Measurements from ENCODE around the gene SFI1.

SFI1 gene

DNA sequence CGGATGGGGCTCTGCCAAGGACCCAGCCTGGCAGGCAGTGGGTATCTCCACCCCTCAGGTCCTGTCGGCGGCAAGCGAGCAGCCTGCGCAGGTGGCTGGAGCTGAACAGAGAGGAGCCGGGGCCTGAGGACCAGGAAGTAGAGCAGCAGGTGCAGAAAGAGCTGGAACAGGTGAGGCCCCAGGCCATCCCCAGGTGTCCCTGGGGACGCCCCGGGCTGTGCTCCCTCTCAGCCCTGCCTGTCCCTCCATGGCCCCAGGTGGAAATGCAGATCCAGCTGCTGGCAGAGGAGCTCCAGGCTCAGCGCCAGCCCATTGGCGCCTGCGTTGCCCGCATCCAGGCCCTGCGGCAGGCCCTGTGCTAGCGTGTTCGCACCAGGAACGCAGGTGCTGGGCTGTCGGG lies 121.7 kb downstream of the SFI1 start:
- no peak for DNase-seq

DNA sequence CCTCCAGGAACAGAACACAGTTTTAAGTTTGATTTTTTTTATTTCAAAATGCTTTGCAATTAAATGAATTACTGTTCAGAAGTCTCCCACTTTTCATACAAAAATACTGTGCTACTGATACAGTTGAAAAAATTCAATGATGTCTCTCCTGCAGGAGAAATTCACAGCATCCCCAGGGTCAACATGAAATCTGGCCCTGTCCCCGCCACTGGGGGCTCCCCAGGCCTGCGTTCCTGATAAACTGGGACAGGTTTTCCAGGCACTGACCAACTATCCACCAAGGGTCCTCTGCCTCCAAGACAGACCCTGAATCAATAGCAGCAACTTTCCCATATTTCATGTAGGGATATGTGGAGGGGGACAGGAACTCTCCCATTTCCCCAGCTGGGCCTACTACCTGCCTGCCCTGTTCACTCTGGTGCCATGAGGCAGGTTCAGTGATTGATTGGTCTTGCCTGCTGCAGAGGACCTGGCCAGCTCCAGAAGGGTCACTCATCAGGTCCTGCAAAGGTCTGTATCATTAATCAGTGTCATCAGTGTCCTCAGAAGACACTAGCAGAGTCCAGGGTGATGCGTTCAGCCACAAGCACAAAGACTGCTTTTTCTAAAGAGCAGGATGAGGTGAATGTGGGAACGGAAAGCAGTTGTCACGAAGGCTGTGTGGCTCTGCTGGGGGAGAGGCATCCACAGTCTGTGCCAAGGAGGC lies 122.3 kb downstream of the SFI1 start:
- no peak for DNase-seq

DNA sequence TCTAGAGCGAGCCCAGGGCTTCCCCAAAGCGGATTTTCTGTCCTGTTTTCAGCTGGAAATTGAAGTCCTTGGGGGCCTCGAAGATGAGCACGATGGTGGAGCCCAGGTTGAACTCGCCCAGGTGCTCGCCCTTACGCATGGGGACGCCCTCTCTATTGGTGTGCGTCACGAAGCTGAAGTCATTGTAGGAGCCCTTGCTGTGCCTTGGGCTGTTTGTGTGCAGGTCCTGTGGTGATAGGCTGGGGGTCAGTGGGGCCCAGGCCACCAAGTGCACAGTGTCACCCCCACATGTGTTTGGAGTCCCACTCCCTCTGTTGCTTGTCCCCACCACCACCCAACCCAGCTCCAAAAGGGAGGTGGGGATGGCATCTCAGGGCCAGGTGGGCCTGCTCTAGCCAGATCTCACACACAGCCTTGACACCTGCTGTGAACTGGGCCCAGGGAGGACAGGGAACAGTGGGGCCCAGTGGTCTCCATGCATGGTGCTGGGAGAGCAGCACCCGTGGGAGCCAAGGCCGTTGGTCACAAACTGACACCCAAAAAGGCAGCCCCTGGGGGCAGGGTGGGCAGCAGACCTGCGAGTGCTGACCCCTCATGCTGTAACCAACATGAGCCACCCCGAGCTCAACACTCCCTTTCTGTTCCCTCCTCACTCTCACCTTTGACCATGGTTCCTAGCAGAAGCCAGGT lies 123.4 kb downstream of the SFI1 start:
- DNase-seq = no peak

DNA sequence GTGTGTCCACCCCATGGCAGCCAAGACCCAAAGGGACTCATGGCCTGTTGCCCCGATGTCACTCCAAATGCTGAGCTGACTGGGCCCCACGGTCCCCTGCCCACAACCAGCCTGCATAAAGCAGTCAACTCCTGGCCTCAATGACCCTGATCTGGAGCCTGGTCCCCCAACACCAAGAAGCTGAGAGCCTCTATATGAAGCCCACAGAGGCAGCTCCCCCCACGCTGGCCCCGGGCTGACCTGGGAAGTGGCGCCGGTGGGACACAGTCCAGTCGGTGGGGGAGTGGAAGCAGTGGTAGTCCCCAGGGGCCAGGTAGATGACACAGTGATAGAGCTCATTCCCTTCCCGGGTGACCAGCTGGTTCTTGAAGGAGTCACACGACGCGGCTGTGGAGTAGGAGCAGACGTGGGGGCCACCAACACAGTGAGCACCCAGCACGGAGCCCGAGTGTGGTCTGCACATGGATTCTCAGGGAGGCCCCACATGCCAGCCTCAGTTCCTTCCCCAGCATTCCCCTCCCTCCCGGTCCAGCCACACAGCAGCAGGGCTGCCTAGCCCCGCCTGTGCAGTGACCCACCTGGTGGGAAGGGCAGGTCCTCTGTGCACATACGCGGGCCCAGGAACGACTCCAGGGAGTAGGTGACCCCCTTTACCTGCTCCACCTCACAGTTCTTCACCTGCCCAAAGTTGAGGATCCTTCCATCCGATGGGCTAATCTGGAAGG lies 124.6 kb downstream of the SFI1 start:
- DNase-seq = no peak

DNA sequence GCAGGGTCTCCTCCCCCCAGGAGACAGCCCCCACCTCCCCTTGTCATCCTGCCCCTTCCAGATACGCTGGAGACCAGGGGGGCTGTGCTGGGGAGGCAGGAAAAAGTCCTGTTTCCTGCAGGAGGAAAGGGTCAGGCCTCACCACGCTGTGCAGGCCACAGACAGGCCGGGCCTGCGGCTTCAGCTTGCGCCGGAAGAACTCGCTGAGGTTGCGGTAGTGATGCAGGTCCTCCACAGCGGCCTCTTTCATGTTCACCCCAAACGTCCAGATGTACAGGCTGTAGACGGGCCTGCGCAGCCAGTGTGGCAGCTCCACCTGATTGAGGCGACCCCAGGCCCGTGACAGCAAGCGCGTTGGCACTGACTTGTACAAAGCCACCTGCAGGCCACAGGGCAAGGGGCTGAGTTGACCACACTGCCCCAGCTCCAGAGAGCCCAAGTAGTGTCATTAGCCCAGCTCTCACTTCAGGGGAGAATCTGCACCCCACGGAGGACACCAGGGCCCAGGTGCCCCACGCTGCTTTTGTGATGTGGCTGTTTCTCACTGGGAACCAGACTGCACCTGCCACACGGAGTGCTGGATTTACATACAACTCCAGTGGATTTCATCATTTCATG lies 125.3 kb downstream of the SFI1 start:
- no peak for DNase-seq

DNA sequence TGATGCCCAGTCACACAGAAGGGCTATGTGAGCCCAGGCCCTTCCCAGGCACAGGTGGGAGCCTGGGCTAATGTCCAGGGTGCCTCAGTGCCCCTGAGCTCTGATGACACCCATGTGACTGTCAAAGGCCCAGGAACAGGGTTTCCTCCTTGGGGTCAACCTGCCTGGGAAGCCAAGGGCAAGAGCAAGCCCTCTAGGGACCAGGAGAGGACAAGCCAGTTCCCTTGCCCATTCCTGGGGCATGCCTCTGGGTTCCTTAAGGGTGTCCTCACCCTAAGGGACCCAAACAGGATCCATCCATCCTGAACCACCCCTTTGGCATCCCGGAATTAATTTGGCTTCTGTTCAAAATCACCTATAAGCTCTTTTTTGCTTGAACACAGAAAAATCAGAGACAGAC lies 126.6 kb downstream of the SFI1 start:
- DNase-seq = no peak

DNA sequence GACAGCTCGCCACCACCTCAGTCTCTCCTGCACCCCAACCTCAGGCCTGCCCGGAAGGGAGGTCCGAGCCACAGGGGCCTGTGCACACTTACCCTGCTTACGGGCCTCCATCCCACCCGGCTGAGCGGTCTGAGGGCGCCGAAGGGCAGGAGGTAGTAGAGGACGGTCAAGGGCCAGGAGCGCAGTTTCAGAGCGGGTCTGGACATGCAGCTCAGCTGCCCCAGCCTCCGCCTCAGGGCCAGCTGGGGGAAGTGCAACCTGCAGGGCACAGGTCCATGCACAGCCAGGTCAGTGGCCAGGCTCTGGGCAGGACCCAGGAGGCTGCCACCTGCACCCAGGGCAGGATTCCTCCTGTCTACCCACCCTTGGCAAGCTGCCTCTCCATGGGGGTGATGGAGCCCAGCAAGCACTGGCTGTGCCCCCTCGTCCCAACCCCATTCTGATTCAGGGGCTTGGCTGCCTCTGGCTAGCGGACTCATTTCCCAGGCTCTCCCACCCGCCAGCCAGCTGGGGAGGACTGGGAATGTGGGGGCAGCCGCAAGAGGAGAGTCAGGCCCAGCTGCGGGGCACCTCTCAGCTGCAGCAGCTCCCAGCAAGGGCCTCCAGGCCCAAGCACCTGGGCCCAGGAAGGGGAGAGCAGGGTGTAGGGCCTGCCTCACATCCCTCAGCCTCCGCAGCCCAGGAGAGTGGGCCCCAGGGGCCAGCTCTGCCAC lies 127.4 kb downstream of the SFI1 start:
- DNase-seq = no peak

DNA sequence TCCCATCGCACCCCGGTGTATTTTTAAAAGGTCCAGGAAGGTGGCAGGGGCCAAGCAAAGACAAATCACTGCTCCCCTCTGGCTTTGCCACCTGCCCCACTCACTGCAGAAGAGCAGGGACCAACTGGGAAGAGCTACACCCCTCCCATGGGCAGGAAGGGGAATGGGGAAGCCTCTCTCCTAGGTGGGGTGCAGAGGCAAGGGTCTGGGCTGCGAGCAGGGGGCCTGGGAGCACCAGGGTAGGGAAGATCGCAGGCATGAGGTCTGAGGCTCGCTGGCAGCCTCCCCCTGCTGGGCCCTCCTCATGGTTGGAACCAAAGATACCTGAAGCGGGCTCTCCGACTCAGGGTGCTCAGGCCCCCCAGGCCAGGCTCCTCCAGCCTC lies 128.9 kb downstream of the SFI1 start:
- no peak for DNase-seq

DNA sequence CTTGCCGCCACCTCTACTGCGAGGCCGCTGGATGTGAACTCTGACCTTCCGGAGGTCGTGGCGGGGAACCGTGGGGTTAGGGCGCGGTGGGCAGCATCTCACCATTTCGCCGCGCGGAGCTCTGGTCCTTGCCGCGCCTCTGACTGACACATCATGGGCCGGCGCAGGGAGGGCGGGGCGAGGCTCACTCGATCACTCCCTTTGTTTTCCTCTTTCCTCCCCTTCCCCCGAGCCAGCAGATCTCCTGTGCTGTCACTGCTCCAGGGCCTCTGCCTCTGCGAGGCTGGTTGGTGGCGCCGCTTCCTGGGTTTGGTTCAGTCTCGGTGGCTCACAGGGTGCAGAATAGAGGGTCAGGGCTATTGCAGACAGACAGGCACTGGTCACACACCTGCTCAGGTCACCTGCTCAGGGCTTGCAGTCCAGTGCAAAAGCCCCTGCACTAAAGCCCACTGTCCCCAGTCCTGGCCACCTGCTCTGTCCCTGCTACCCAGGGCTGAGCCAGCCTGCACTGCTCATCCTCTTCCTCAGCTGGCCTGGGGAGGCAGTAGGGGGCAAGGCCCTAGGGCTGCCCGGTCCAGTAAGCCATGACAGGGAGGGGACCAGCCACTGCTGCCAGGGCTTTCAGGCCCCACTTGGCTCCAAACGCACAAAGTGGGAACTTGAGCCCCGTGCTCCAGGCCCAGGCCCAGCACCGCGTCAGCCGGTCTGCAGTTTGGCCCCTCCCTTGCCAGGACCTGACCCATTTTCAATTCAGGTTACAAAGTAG lies 129.5 kb downstream of the SFI1 start:
- DNase-seq = no peak

DNA sequence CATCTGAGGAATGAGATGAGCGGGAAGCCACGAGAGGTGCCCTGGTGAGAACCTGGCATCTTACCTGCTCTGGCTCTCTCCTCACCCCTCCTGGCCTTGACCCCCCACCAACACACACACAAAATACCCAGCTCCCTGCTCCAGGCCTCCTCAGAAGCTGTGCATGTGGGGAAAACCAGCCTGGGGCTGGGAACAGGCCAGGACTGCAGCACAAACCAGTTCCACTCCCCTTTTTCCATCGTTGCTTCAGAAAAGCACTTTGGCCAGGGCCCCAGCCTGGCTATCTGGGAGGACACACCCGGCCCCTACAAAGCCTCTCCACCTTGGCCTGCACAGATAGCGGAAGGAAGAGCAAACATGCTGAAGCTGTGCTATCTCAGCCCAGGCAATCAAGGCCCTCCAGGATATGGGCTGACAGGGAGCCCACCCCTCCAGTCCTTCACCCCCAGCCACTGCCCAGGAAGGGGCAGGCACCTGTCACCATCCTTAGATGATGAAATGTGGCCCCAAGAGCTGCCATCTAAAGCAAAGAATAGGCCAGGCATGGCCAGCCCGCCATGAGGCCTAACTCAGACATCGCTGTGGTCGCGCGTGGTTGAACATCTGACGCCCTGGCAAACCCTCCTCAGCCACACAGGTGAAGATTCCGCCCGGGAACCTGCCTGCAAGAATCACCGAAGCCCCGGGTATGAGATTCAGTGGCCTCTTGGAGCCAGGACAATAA lies 130.3 kb downstream of the SFI1 start:
- DNase-seq = no peak

DNA sequence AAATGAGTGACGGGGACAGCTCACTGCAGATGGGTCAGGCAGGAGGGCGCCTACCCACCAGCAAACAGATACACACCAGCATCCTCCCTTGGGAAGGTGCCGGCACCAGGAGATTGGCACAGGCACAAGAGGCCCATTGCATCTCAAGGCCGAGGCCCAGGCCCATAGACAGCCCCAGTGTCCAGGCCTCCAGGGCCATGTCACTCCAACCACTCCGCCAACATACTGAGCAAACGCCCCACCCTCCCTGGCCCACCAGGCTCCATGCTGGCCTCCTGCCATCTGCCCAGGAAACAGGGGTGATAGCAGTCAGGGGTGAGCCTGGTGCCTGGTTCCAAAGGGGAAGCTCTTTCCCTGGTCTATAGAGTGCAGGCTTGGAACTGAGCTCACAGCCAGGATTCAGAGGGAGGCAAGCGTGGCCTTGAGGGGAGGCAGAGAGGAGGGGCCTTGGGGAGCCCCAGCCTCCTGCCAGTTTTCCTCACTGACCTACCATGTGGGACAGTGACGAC lies 130.9 kb downstream of the SFI1 start:
- DNase-seq = no peak

DNA sequence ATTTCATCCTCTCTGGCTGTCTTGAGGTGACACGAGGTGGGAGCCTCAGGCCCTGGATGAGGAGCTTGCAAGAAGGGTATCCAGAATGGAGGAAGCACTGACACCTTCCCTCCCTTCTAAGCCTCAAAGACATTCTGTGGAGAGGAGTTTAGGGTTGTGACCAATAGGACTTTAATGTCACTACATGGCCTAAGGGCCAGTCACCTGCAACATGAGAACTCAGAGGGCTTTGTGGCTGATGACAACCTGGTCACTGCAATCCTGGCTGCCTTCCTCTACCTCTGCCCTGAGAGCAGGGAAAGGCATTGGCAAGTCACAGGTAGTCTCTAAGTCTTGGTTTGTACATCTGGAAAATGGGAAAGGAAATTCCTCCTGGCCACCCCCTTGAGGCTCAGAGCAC lies 132.0 kb downstream of the SFI1 start:
- DNase-seq = no peak

DNA sequence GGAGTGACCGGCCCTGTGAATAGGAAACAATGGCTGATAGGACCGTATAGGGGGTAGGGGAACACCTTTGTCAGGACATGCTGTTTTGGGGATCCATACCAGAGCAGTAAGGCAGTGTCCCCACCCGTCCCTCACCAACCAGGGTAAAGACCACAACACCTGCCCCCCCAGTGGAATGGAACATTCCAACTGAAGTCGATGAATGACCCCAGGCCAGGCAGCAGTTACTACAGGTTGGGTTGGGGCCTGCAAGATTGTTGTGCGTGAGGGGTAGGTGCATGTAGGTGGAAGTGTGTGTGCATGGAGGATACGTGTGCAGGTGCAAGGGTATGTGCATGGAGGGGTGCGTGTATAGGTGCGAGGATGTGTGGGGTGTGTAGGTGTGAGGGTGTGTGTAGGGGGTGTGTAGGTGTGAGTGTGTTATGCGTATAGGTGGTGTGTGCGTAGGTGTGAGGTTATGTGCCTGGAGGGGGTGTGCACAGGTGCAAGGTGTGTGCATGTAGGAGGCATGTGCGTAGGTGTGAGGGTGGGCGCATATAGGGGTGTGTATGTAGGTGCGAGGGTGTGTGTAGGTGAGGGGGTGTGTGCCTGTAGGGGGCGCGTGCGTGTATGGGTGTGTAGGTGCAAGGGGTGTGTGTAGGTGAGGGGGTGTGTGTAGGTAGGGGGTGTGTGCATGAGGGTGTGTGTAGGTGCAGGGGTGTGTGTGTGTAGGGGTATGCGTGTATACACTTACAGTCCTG lies 132.8 kb downstream of the SFI1 start:
- peak; percentile 29 for DNase-seq

DNA sequence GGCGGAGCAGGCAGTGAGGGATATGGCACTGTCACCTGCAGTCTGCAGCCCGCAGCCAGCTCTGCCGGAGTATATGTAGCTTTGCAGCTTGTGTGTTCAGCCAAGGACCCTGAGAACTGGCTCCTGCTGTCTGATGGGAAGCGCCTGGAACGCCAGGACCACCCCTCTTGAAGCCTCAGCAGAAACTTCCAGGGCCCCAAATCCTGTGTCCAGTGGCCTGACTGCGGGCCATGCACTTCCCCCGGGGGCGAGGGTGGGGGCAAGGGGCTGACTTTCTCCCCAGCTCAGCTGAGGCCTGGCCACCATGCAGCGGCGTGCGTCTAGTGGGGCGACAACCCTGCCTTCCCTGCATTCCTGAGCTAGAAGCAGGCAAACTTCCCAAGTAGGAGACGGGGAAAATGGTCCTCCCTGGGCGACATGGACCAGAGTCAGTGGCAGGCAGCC lies 133.4 kb downstream of the SFI1 start:
- DNase-seq = no peak

DNA sequence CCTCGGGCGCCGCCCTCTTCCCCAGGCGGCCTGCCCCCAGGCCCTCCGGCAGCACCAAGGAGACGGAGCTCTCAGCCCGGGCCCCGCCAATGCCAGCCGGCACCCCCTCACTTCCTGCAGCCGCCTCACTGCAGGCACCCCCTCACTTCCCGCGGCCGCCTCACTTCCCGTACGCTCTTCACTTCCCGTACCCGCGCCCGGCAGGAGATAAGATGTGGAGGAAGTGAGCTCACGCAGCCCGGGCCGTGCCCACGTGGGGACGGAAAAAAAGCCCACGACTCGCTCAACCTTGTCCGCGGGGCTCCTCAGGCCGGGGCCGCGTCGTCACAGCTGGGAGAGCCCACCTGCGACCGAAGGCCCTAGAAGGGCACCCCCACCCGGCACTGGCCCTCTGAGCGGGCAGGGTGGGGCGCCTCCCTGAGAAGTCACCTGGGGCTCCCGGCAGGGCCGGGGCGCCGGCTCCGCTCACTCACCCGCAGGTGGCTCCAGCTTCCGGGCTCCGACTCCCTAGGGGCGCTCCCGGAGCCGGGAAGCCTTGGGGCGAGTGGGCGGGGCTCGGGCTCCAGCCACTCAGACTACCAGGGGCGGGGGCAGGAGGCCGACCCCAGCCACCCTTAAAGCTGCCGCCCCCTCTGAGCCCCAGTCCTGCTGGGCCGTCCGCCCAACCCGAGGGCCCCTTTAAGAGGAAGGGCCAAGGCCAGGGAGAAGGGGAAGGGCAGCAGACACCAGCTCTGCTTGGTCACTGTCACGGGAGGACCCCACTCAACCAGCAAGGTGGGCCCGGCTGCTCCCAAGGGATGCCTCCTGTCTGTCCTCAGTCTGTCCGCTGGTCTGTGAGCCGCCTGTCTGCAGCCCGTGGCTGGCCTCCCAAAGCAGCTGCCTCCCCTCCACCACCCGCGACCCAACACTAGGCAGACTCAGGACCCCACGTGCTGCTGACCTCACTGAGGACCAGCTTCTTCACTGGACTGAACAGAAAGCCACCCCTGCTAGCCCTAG lies 134.3 kb downstream of the SFI1 start:
- DNase-seq = peak; percentile 93

DNA sequence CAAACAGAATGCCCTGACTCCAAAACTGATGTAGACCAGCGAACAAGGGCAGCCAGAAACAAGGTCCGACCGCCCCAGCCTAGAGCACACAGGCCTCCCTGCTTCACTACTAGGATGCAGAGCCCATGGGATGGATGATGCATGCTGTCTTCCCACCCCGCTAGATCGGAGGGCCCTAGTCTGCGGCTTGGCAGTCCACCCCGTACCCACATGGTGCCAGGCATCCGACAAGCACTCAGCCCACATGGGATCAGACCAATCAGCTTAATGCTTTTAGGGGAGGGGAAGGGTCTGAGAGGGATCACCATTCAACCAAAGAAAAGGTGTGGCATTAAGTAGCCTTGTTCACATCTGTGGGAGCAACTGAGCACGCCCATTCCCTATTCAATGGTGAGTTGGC lies 135.1 kb downstream of the SFI1 start:
- DNase-seq = no peak

DNA sequence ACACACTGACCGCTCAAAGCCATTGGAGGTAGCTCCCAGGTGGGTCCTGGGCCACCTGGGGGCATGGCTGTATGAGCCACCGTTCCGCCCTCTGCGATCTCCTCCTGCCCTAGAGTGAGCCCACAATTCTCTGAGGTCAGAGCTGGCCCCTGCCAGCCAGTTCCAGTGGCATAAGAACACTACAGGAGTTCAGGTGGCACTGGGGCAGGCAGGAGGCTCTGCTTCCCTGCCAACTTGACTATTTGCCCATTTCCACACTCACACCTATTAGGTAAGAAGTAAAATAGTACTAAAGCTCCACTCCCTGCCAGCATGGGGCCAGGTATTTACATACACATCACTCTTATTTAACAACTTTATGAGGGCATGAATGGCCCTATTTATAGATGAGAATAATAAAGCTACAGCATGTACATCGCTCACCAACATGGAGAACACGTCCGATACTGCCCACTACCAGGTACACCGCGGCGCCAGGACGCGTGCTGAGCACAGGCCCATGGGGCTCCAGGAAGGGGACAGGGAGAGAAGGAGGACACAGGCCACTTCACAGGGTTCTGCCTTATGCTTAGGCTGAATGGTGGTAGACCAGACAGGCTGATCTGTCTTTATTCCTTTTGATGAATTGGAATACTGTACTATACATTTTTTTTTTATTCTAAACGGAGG lies 139.4 kb downstream of the SFI1 start:
- no peak for DNase-seq

DNA sequence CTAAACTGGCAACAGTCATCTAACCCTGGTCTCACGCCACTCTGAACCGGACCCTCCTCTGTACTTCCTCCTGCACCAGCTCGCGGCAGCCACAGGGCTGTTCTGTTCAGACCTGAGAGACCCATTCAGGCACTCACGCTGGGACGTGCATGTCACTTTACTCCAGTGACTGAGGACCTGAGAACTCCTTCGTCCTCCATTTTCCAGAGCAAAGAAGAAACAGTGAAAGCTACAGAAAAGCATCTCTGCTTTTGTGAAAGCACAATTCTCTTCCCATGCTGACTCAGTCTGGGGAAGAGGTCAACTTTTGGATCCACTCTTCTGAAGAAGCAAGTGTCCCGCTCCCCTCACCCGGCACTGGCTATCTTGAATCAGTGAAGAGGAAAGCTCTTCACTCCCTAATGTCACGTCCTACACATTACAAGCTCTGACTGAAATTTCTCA lies 141.1 kb downstream of the SFI1 start:
- no peak for DNase-seq

Measured in CD4-positive, alpha-beta T cell treated with Interleukin-10 for 1 hour (primary cell).